Testis (tissue), 3 donors: ENCODE data around the gene CTNS. TPM values are rescaled to one million over a fixed set of nuclear protein-coding genes. Genes with fewer than 3 reads are reported as not detected.
A peak's percentile ranks its signal among the peaks of the same experiment; 100 is the strongest.

Source experiments
- DNase-seq: peaks from one replicate; pipeline ENCODE4 v3.0.0-alpha.2; 2019
- H3K27ac ChIP-seq, 2 donors: fragments of 200-600 bp; sonication (generic); one replicate each; pipeline ENCODE4 v1.5.1; 2019
- H3K27me3 ChIP-seq: fragments of 200-600 bp; sonication (generic); one replicate; pipeline ENCODE4 v1.5.1; 2019
- H3K36me3 ChIP-seq: fragments of 200-600 bp; sonication (generic); one replicate; pipeline ENCODE4 v1.5.1; 2017; ENCODE audit warnings: low read depth; ENCODE audit errors: missing control alignments
- H3K4me1 ChIP-seq: fragments of 200-600 bp; sonication (generic); one replicate; pipeline ENCODE4 v1.5.1; 2019
- H3K4me3 ChIP-seq, 2 donors: fragments of 200-600 bp; sonication (generic); one replicate each; pipeline ENCODE4 v1.5.1; 2017 to 2019
- H3K9me3 ChIP-seq: fragments of 200-600 bp; sonication (generic); one replicate; pipeline ENCODE4 v1.5.1; 2017
- CTCF ChIP-seq, 3 experiments: fragments of 450-650 bp in 2 of 3; fragments of 200-600 bp in 1 of 3; sonication (generic) in 1 of 3; IDR thresholded peaks; one replicate each; pipeline ENCODE4 v1.5.1; 2016 to 2019; ENCODE audit warnings: antibody characterized with exemption in 3 of 3, mild to moderate bottlenecking in 2 of 3, moderate library complexity in 1 of 3
- POLR2A ChIP-seq: fragments of 450-650 bp; IDR thresholded peaks from one replicate; pipeline ENCODE4 v1.6.1; 2017; ENCODE audit warnings: antibody characterized with exemption, mild to moderate bottlenecking, moderate library complexity
- whole genome bisulfite sequencing, 2 donors: methylation state at CpG; one replicate each; pipeline ENCODE4 v1.1.5; 2018; 5-methylcytosine and 5-hydroxymethylcytosine counted together
- intact Hi-C: fragments of 100-400 bp; cut with DNase I; formaldehyde crosslinking; loops from one replicate; pipeline ENCODE4 v1.15.1; 2023; ENCODE audit warnings: low total_unique reads
- polyA plus RNA-seq: library from polyadenylated mRNA; stranded (reverse); fragments of 350-450 nt; fragmentation: Illumina TruSeq; extraction: RNeasy Lipid Tissue Mini Kit (QIAGEN cat#74804); gene quantifications from one replicate; pipeline ENCODE4 v1.2.3, GENCODE V29; 2014; ENCODE audit warnings: low read depth, low replicate concordance; ENCODE audit not compliant: insufficient read depth
- total RNA-seq, 2 donors: library from RNA; depleted of rRNA; stranded (reverse); fragments of >200 nt; gene quantifications; one replicate each; pipeline ENCODE4 v1.2.3, GENCODE V29; 2016

Gene CTNS
- total and polyA plus RNA-seq, 3 donors from 2014 or later = 43.8 to 57.3 (median 50.4) TPM

- no peak overlapping the region for H3K4me3 ChIP-seq
- peak; percentile 37 for DNase-seq
- H3K9me3 ChIP-seq = no peaks in the 10 kb centered on the region
- peaks cover 20% of the 10 kb centered on the region for H3K4me1 ChIP-seq
- no peak for TF ChIP-seq CTCF (IDR thresholded peaks at IDR 0.05)
- no peak for TF ChIP-seq POLR2A
- H3K27ac ChIP-seq = no peak overlapping the region
- intact Hi-C loops = no loop called here
- WGBS, 2 donors = 37 to 45% methylated on average over 7 of the region's 7 CpGs
- no peaks in the 10 kb centered on the region for H3K36me3 ChIP-seq
- H3K27me3 ChIP-seq = no peaks in the 10 kb centered on the region
Measured at GRCh38 chr17:3639981-3640596, 3.5 kb downstream of the CTNS start.

- WGBS, 2 donors = 44% methylated on average over 3 of the region's 3 CpGs
- no peaks in the 10 kb centered on the region for H3K27me3 ChIP-seq
- H3K4me1 ChIP-seq = peaks cover 19% of the 10 kb centered on the region
- intact Hi-C loops = no loop called here
- no peaks in the 10 kb centered on the region for H3K36me3 ChIP-seq
- no peak overlapping the region for H3K4me3 ChIP-seq
- H3K27ac ChIP-seq = no peak overlapping the region
- no peak for TF ChIP-seq CTCF (IDR thresholded peaks at IDR 0.05)
- no peak for TF ChIP-seq POLR2A
- no peaks in the 10 kb centered on the region for H3K9me3 ChIP-seq
- no peak for DNase-seq
Measured at GRCh38 chr17:3641014-3641413, 4.5 kb downstream of the CTNS start.

- 73 to 92% methylated on average over 11 to 17 of the region's 19 CpGs for WGBS, 2 donors
- TF ChIP-seq POLR2A = no peak
- TF ChIP-seq CTCF (IDR thresholded peaks at IDR 0.05) = no peak
- H3K4me1 ChIP-seq = peaks cover 19% of the 10 kb centered on the region
- H3K27me3 ChIP-seq = no peaks in the 10 kb centered on the region
- H3K36me3 ChIP-seq = no peaks in the 10 kb centered on the region
- no peak overlapping the region for H3K27ac ChIP-seq
- DNase-seq = no peak
- no peak overlapping the region for H3K4me3 ChIP-seq
- intact Hi-C loops = no loop called here
- H3K9me3 ChIP-seq = no peaks in the 10 kb centered on the region
Measured at GRCh38 chr17:3641717-3642486, 5.3 kb downstream of the CTNS start.

- H3K36me3 ChIP-seq = no peaks in the 10 kb centered on the region
- intact Hi-C loops = no loop called here
- TF ChIP-seq POLR2A (no peak), CTCF (IDR thresholded peaks at IDR 0.05) (no peak)
Measured at GRCh38 chr17:3643889-3644349, 7.4 kb downstream of the CTNS start.

More at GRCh38 chr17:3643889-3644349, 7.4 kb downstream of the CTNS start:
- WGBS, 2 donors = 63 to 86% methylated on average over 4 of the region's 4 CpGs
- peak; percentile 76 for DNase-seq
- H3K9me3 ChIP-seq = no peaks in the 10 kb centered on the region
- H3K27me3 ChIP-seq = no peaks in the 10 kb centered on the region
- peaks cover 14% of the 10 kb centered on the region for H3K4me1 ChIP-seq
- no peak overlapping the region for H3K27ac ChIP-seq
- H3K4me3 ChIP-seq = no peak overlapping the region
